ENCODE data around the gene HIF1A.

The HIF1A gene

DNA sequence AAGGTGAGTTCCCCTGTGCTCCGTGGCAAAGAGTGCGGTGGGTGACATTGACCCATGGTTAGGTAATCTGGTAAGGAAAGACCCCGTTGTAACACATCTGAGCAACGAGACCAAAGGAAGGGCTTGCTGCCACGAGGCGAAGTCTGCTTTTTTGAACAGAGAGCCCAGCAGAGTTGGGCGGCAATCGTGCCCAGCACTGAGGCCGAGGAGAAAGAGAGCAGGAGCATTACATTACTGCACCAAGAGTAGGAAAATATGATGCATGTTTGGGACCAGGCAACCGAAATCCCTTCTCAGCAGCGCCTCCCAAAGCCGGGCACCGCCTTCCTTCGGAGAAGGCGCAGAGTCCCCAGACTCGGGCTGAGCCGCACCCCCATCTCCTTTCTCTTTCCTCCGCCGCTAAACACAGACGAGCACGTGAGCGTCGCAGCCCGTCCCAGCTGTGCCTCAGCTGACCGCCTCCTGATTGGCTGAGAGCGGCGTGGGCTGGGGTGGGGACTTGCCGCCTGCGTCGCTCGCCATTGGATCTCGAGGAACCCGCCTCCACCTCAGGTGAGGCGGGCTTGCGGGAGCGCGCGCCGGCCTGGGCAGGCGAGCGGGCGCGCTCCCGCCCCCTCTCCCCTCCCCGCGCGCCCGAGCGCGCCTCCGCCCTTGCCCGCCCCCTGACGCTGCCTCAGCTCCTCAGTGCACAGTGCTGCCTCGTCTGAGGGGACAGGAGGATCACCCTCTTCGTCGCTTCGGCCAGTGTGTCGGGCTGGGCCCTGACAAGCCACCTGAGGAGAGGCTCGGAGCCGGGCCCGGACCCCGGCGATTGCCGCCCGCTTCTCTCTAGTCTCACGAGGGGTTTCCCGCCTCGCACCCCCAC lies at the start of gene HIF1A:
Gene HIF1A (plus strand): TSS at position 684 of the 865 bp plus-strand sequence. CDS start 292 bp downstream, outside the sequence.
- Histone ChIP-seq H3K9me3 (ENCODE audit: control insufficient read depth, insufficient read depth, low read length) (no peaks in the 10 kb centered on the region), H3K4me1 (ENCODE audit: control insufficient read depth, insufficient read depth, low read length) (peaks cover 6% of the 10 kb centered on the region), H3K27me3 (ENCODE audit: control insufficient read depth, insufficient read depth, low read length) (no peaks in the 10 kb centered on the region), H3K9ac (ENCODE audit: low read depth, low read length) (peak within 1 kb of the TSS; percentile 84), H3K36me3 (ENCODE audit: control insufficient read depth, insufficient read depth, low read length) (no peaks in the 10 kb centered on the region), H3K4me3 (ENCODE audit: low read depth, low read length) (peak within 1 kb of the TSS; percentile 89)

DNA sequence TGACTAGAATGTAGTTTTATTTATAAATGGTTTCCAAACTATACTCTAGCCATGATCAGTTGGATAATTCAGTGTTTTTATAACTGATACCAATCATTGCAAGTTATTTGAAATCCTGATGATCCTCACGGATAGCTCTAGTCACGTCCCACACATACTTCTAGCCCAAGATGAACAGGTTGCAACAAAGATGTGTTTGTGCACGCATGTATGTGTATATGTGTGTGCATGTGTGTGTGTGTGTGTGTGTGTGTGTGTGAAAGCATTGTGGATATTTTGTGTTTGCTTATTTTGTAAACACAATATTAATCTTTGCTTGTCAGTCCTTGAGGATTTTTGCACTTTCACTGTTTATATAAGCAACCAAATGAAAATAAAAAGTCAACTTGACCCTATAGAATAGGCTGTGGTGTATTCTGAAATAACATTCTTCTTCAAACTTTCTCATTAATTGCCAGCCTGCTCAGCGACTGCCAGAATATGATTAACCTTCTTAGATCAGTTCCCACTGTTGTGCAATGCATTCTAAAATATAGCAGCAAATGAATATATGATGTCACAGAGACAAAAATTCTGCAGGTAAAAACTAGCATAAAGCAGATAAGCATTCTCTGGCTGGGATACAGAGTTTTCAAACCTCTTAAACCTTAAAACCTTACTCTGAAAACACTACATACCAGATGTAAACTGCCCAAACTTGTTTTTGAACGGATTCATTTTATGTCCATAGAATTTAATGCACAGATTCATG lies 48.8 kb upstream of the HIF1A start:
- Histone ChIP-seq H3K36me3 (ENCODE audit: control insufficient read depth, insufficient read depth, low read length) (no peaks in the 10 kb centered on the region), H3K9me3 (ENCODE audit: control insufficient read depth, insufficient read depth, low read length) (no peaks in the 10 kb centered on the region), H3K4me3 (ENCODE audit: low read depth, low read length) (no peak overlapping the region), H3K9ac (ENCODE audit: low read depth, low read length) (no peak overlapping the region), H3K4me1 (ENCODE audit: control insufficient read depth, insufficient read depth, low read length) (no peaks in the 10 kb centered on the region), H3K27me3 (ENCODE audit: control insufficient read depth, insufficient read depth, low read length) (no peaks in the 10 kb centered on the region)

DNA sequence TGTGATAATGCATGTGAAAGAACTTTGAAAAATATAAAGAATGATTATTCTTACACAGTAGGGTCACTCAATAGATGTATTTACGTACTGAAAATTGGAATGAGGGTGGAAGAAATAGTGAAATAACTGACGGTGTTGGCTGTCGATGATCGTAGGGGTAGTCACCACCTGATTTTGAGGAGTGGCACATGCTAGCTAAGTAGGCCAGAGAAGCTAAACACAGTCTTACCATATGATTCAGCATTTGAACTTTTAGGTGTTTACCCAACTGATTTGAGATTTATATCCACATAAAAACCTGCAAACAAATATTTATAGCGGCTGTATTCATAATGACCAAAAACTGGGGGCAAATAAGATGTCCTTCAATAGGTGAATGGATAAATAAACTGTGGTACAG lies 47.6 kb upstream of the HIF1A start:
- no peaks in the 10 kb centered on the region for H3K36me3 ChIP-seq (ENCODE audit: control insufficient read depth, insufficient read depth, low read length)
- no peaks in the 10 kb centered on the region for H3K9me3 ChIP-seq (ENCODE audit: control insufficient read depth, insufficient read depth, low read length)
- no peaks in the 10 kb centered on the region for H3K27me3 ChIP-seq (ENCODE audit: control insufficient read depth, insufficient read depth, low read length)
- H3K4me1 ChIP-seq (ENCODE audit: control insufficient read depth, insufficient read depth, low read length) = no peaks in the 10 kb centered on the region
- H3K9ac ChIP-seq (ENCODE audit: low read depth, low read length) = no peak overlapping the region
- H3K4me3 ChIP-seq (ENCODE audit: low read depth, low read length) = no peak overlapping the region

DNA sequence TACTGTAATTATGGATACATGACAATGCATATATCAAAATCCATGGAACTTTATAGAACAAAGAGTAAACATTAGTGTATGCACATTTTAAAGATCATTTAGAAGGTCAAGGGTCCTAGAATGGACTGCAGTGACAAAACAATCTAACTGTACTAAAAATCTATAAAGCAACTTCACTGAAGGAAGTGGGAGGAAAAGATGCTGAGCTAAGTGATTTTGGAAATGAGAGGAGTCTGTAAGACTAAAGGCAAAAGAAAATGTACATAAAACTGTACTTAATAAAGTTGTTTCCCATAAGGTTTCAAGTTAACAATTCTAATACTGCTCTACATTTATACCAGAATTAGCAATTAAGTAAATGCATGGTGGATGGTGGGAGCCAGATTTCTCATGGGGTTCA lies 46.9 kb upstream of the HIF1A start:
- Histone ChIP-seq H3K9me3 (ENCODE audit: control insufficient read depth, insufficient read depth, low read length) (no peaks in the 10 kb centered on the region), H3K27me3 (ENCODE audit: control insufficient read depth, insufficient read depth, low read length) (no peaks in the 10 kb centered on the region), H3K4me3 (ENCODE audit: low read depth, low read length) (no peak overlapping the region), H3K36me3 (ENCODE audit: control insufficient read depth, insufficient read depth, low read length) (no peaks in the 10 kb centered on the region), H3K9ac (ENCODE audit: low read depth, low read length) (no peak overlapping the region), H3K4me1 (ENCODE audit: control insufficient read depth, insufficient read depth, low read length) (no peaks in the 10 kb centered on the region)

DNA sequence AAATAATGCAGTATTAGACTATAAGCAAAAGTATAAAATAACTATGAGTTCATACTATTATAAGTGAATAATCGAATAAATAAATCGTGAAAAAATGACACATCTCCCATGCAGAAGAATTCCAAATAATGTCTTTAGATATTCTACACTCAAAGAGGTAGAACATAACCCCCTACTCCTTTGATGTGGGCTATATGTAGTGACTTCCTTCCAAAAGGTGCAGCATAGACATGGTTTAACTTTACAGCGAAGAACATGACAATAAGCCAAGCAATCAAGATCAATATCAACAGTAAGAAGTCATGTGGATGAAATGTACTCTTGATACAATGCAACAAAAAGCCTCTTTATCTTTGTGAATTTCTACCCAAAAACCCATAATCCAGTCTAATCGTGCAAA lies 46.0 kb upstream of the HIF1A start:
- Histone ChIP-seq H3K27me3 (ENCODE audit: control insufficient read depth, insufficient read depth, low read length) (no peaks in the 10 kb centered on the region), H3K4me3 (ENCODE audit: low read depth, low read length) (no peak overlapping the region), H3K4me1 (ENCODE audit: control insufficient read depth, insufficient read depth, low read length) (no peaks in the 10 kb centered on the region), H3K9ac (ENCODE audit: low read depth, low read length) (no peak overlapping the region), H3K36me3 (ENCODE audit: control insufficient read depth, insufficient read depth, low read length) (no peaks in the 10 kb centered on the region), H3K9me3 (ENCODE audit: control insufficient read depth, insufficient read depth, low read length) (no peaks in the 10 kb centered on the region)

DNA sequence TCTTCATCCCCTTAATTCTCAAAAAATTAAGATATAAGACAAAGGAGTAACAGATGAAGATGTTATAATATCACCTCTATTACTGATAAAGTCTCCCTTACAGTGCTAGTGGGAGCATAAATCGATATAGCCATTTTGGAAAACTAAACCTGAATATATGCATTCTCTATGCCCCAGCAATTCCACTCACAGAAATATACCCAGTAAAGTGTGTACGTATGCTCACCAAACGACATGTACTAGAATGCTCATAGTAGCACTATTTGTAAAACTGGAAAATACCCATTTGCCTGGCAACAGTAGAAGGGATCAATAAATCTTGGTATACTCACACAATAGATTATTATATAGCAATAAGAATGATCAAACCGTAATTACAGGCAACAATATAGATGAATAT lies 44.0 kb upstream of the HIF1A start:
- H3K4me3 ChIP-seq (ENCODE audit: low read depth, low read length) = no peak overlapping the region
- H3K27me3 ChIP-seq (ENCODE audit: control insufficient read depth, insufficient read depth, low read length) = no peaks in the 10 kb centered on the region
- H3K9me3 ChIP-seq (ENCODE audit: control insufficient read depth, insufficient read depth, low read length) = no peaks in the 10 kb centered on the region
- H3K9ac ChIP-seq (ENCODE audit: low read depth, low read length) = no peak overlapping the region
- no peaks in the 10 kb centered on the region for H3K4me1 ChIP-seq (ENCODE audit: control insufficient read depth, insufficient read depth, low read length)
- H3K36me3 ChIP-seq (ENCODE audit: control insufficient read depth, insufficient read depth, low read length) = no peaks in the 10 kb centered on the region

DNA sequence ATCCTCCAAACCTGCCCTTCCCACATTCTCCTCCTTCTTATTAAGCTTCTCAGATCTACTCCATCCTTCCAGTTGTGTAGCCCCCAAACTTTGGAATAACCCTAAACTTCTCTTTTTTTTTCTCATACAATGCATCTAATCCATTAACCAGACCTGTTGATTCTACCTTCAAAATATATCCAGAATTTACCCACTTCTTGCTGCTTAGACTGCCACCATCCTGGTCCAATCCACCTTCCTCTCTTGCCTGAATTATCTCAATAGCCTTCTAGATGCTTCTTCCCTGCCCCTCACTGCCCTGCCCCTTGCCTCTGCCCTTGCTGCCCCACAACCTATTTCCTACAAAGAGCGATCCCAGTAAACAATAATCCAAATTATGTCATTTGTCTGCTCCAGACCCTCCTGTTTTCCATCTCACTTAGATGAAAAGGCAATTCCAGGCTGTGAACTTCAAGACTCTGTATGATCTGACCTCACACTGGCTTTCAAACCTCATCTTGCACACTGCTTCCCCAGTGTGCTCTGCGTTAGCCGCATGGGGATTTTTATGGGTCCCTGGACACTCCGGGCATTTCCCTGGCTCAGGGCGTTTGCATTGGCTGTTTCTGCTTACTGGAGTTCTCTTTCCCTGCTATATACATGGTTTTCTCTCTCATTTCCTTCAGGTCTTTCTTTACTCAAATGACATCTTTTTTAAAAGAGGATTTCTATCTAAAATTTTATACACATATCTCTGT lies 42.6 kb upstream of the HIF1A start:
- H3K4me3 ChIP-seq (ENCODE audit: low read depth, low read length) = no peak overlapping the region
- no peaks in the 10 kb centered on the region for H3K27me3 ChIP-seq (ENCODE audit: control insufficient read depth, insufficient read depth, low read length)
- H3K9me3 ChIP-seq (ENCODE audit: control insufficient read depth, insufficient read depth, low read length) = no peaks in the 10 kb centered on the region
- no peak overlapping the region for H3K9ac ChIP-seq (ENCODE audit: low read depth, low read length)
- no peaks in the 10 kb centered on the region for H3K4me1 ChIP-seq (ENCODE audit: control insufficient read depth, insufficient read depth, low read length)
- no peaks in the 10 kb centered on the region for H3K36me3 ChIP-seq (ENCODE audit: control insufficient read depth, insufficient read depth, low read length)

DNA sequence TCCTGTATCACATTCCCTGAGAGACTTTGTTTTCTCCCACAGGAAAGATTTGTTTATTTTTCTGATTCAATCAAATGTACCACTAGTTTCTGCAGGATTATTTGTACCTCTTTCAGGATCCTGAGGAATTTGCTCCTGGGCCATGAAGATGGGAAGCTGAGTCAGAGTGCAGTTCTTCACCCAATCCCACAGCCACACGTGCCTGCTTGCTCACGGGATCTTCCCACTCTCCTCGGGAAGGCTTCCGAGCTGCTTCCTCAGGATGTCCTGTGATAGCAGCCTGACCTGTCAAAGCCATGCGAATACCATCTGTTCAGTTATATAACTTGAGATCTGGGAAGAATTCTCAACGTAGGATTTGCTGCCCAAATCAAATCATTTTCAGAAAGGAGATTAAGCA lies 41.8 kb upstream of the HIF1A start:
- Histone ChIP-seq H3K4me1 (ENCODE audit: control insufficient read depth, insufficient read depth, low read length) (no peaks in the 10 kb centered on the region), H3K9ac (ENCODE audit: low read depth, low read length) (no peak overlapping the region), H3K27me3 (ENCODE audit: control insufficient read depth, insufficient read depth, low read length) (no peaks in the 10 kb centered on the region), H3K9me3 (ENCODE audit: control insufficient read depth, insufficient read depth, low read length) (no peaks in the 10 kb centered on the region), H3K4me3 (ENCODE audit: low read depth, low read length) (no peak overlapping the region), H3K36me3 (ENCODE audit: control insufficient read depth, insufficient read depth, low read length) (no peaks in the 10 kb centered on the region)

DNA sequence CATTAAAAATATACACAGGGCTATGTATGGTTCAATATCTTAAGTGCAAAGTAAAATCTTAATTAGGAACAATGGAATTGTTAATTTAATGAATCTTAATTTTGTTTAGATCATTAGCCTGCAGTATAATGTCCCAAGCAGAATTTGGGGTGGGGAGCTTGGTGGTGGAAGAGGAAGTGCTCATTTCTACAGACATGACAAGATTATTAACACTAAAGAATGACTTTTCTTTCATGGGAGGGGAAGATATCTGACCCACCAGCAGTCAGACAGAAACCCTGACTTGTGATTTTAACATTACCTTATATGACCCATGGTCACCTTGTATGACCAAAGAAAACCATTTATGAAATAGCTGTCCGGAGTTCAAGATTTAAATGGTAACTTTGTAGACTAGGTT lies 41.3 kb upstream of the HIF1A start:
- Histone ChIP-seq H3K27me3 (ENCODE audit: control insufficient read depth, insufficient read depth, low read length) (no peaks in the 10 kb centered on the region), H3K4me1 (ENCODE audit: control insufficient read depth, insufficient read depth, low read length) (no peaks in the 10 kb centered on the region), H3K9me3 (ENCODE audit: control insufficient read depth, insufficient read depth, low read length) (no peaks in the 10 kb centered on the region), H3K9ac (ENCODE audit: low read depth, low read length) (no peak overlapping the region), H3K36me3 (ENCODE audit: control insufficient read depth, insufficient read depth, low read length) (no peaks in the 10 kb centered on the region), H3K4me3 (ENCODE audit: low read depth, low read length) (no peak overlapping the region)

DNA sequence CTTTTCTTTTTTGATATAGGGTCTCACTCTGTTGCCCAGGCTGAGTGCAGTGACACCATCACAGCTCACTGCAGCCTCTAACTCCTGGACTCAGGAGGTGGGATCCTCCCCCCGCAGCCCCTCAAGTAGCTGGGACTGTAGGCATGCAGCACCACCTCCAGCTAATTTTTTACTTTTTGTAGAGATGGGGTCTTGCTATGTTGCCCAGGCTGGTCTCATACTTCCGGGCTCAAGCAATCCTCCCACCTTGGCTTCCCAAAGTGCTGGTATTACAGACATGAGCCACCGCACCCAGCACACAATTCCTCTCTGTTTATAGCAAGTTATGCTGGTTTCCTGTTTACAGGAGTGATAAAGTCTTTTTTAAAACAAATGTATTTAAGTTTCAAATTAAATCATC lies 39.5 kb upstream of the HIF1A start:
- Histone ChIP-seq H3K9ac (ENCODE audit: low read depth, low read length) (no peak overlapping the region), H3K4me1 (ENCODE audit: control insufficient read depth, insufficient read depth, low read length) (no peaks in the 10 kb centered on the region), H3K27me3 (ENCODE audit: control insufficient read depth, insufficient read depth, low read length) (no peaks in the 10 kb centered on the region), H3K36me3 (ENCODE audit: control insufficient read depth, insufficient read depth, low read length) (no peaks in the 10 kb centered on the region), H3K9me3 (ENCODE audit: control insufficient read depth, insufficient read depth, low read length) (no peaks in the 10 kb centered on the region), H3K4me3 (ENCODE audit: low read depth, low read length) (no peak overlapping the region)

DNA sequence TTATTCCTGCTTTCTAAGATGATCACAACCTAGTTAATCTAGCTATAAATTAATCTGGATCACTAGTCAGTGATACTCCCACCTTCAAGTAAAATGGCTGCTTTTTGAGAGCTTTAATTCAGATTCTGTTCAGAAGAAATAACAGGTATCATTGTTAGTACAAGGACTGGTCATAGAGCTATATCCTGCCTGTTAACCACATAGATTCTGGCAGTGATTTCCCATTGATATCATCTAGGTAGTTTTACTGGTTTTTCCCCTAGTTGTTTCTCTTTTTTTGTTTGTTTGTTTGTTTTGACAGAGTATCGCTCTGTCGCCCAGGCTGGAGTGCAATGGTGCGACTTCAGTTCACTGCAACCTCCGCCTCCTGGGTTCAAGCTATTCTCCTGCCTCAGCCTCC lies 39.0 kb upstream of the HIF1A start:
- Histone ChIP-seq H3K9ac (ENCODE audit: low read depth, low read length) (no peak overlapping the region), H3K36me3 (ENCODE audit: control insufficient read depth, insufficient read depth, low read length) (no peaks in the 10 kb centered on the region), H3K4me3 (ENCODE audit: low read depth, low read length) (no peak overlapping the region), H3K27me3 (ENCODE audit: control insufficient read depth, insufficient read depth, low read length) (no peaks in the 10 kb centered on the region), H3K4me1 (ENCODE audit: control insufficient read depth, insufficient read depth, low read length) (no peaks in the 10 kb centered on the region), H3K9me3 (ENCODE audit: control insufficient read depth, insufficient read depth, low read length) (no peaks in the 10 kb centered on the region)

Data from iPS-15b (cell line).